Aorta (tissue), 5 donors: Measurements from ENCODE around the gene NFS1. TPM values are rescaled to one million over a fixed set of nuclear protein-coding genes. Genes with fewer than 3 reads are reported as not detected.
A peak's percentile ranks its signal among the peaks of the same experiment; 100 is the strongest.

Experiments used
- ATAC-seq: fragments of 200-7000 bp; cut with Tn5 transposase; one replicate; pipeline ENCODE4 v1.9.1; 2022; ENCODE audit warnings: moderate library complexity; ENCODE audit not compliant: low FRiP score
- DNase-seq, 2 donors: peaks; one replicate each; pipeline ENCODE4 v3.0.0-alpha.2; 2020
- H3K27ac ChIP-seq, 2 donors: one replicate each; pipeline ENCODE4 v1.5.1; 2013; ENCODE audit warnings: low read length in 2 of 2, mild to moderate bottlenecking in 2 of 2, moderate library complexity in 2 of 2, control low read depth in 1 of 2, inconsistent platforms in 1 of 2, low read depth in 1 of 2
- H3K27me3 ChIP-seq, 2 donors: one replicate each; pipeline ENCODE4 v1.6.1; 2013; ENCODE audit warnings: control low read depth in 1 of 2, low read length in 1 of 2, mild to moderate bottlenecking in 1 of 2, moderate library complexity in 1 of 2; ENCODE audit not compliant: insufficient read depth in 2 of 2, control insufficient read depth in 1 of 2
- H3K36me3 ChIP-seq, 2 donors: one replicate each; pipeline ENCODE4 v1.6.1; 2013; ENCODE audit warnings: control low read depth in 1 of 2, low read length in 1 of 2, mild to moderate bottlenecking in 1 of 2; ENCODE audit not compliant: insufficient read depth in 2 of 2, control insufficient read depth in 1 of 2
- H3K4me1 ChIP-seq, 2 donors: one replicate each; pipeline ENCODE4 v1.6.1; 2013; ENCODE audit warnings: low read length in 2 of 2, control low read depth in 1 of 2, mild to moderate bottlenecking in 1 of 2, moderate library complexity in 1 of 2; ENCODE audit not compliant: insufficient read depth in 2 of 2, control insufficient read depth in 1 of 2
- H3K4me3 ChIP-seq, 2 donors: one replicate each; pipeline ENCODE4 v1.5.1; 2013; ENCODE audit warnings: low read length in 2 of 2, control low read depth in 1 of 2, mild to moderate bottlenecking in 1 of 2
- H3K9me3 ChIP-seq: one replicate; pipeline ENCODE4 v1.6.1; 2013; ENCODE audit warnings: mild to moderate bottlenecking, low read length; ENCODE audit not compliant: control insufficient read depth
- WGBS, 2 donors: extraction: QIAGEN DNeasy Blood & Tissue Kit; methylation state at CpG; one replicate each; pipeline ENCODE4 v1.1.7; 2013; 5-methylcytosine and 5-hydroxymethylcytosine counted together
- intact Hi-C, 2 donors: fragments of 100-400 bp; cut with DNase I; formaldehyde crosslinking; loops; one replicate each; pipeline versions ENCODE4 v1.14.2 to v1.15.0; 2022
- polyA plus RNA-seq, 2 donors: library from polyadenylated mRNA; stranded (reverse); fragments of 200-250 nt; gene quantifications; one replicate each; pipeline ENCODE4 v1.2.3, GENCODE V29; 2013
- total RNA-seq, 2 donors: library from RNA; stranded (reverse); fragmentation: NEBNext Ultra II Directional; extraction: Animal tissue kit (Norgen Biotek cat#: 25700); gene quantifications; one replicate each; pipeline ENCODE4 v1.2.1, GENCODE V29; 2021
- donor health status: healthy with polysubstance abuse.
- donor health status: Bipolar disorder and iron deficiency.
- donor health status: DM: no; HTN: no; CAD: no.
- donor health status: DM: no; HTN: no; CAD: no.
- donor health status: DM: yes; HTN: yes; CAD: no.

Gene NFS1
- total and polyA plus RNA-seq, 4 donors = 10.3 to 28.0 (median 17.3) TPM

GRCh38 chr20:35621560-35621946 lies 77.6 kb downstream of the NFS1 start:
- DNase-seq (no peak), ATAC-seq (no peak)
- H3K4me1 ChIP-seq = no peaks in the 10 kb centered on the region
- H3K27ac ChIP-seq = no peak overlapping the region
- H3K9me3 ChIP-seq = no peaks in the 10 kb centered on the region
- intact Hi-C loops = no loop called here
- no peaks in the 10 kb centered on the region for H3K27me3 ChIP-seq
- WGBS, 2 donors = 85 to 89% methylated on average over 2 of the region's 2 CpGs
- H3K4me3 ChIP-seq = no peak overlapping the region
- H3K36me3 ChIP-seq = peaks cover 0 to 4% of the 10 kb centered on the region in 2 donors

GRCh38 chr20:35620818-35621559 lies 78.2 kb downstream of the NFS1 start:
- no peaks in the 10 kb centered on the region for H3K4me1 ChIP-seq
- DNase-seq (no peak), ATAC-seq (no peak)
- H3K4me3 ChIP-seq = no peak overlapping the region
- WGBS, 2 donors = 89 to 91% methylated on average over 11 of the region's 11 CpGs
- intact Hi-C loops = no loop called here
- no peak overlapping the region for H3K27ac ChIP-seq
- peaks cover 0 to under 1% of the 10 kb centered on the region in 2 donors for H3K36me3 ChIP-seq
- H3K9me3 ChIP-seq = no peaks in the 10 kb centered on the region
- no peaks in the 10 kb centered on the region for H3K27me3 ChIP-seq

DNA sequence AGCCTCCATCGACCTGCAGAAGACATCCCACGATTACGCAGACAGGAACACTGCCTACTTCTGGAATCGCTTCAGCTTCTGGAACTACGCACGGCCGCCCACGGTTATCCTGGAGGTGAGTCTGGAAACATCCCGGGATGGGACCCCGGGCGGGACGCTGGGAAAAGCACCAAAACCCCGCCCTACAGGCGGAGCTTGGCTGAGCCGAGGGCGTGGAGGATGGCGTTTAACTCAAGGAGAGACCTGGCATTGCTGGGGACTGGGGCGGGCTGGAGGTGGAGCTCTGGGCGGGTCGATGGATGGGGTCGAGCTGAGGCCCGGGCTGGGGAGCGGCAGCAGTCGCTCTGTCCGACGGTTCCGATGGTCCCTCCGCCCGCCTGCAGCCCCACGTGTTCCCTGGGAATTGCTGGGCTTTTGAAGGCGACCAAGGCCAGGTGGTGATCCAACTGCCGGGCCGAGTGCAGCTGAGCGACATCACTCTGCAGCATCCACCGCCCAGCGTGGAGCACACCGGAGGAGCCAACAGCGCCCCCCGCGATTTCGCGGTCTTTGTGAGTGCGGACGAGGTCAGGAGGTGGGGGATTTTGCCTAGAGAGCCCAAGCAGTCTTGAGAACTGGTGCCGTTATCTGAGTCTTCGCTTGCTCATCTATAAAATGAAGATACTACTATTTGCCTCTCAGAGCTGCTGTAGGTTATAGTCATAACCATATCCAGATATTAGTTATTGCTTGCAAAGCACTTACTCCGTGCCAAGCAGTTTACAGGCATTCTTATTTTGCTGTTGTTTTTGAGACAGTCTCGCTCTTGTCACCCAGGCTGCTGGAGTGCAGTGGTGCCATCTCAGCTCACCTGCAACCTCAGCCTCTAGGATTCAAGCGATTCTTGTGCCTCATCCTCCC lies 79.7 kb downstream of the NFS1 start:
- no peak overlapping the region for H3K27ac ChIP-seq
- peak; percentile 85 to 92 for DNase-seq
- ATAC-seq = peak; percentile 51
- 7% methylated on average over 49 of the region's 49 CpGs for WGBS, 2 donors
- H3K27me3 ChIP-seq = no peaks in the 10 kb centered on the region
- no peaks in the 10 kb centered on the region for H3K9me3 ChIP-seq
- H3K4me1 ChIP-seq = no peaks in the 10 kb centered on the region
- no peaks in the 10 kb centered on the region for H3K36me3 ChIP-seq
- intact Hi-C loops = loop anchor here in 1 of 2 donors (5.0 kb wide), 1 partner anchor 43 kb away; the partner anchor contains the start of genes CPNE1 and RBM12
- peak overlapping the region; percentile 10 to 50 for H3K4me3 ChIP-seq

DNA sequence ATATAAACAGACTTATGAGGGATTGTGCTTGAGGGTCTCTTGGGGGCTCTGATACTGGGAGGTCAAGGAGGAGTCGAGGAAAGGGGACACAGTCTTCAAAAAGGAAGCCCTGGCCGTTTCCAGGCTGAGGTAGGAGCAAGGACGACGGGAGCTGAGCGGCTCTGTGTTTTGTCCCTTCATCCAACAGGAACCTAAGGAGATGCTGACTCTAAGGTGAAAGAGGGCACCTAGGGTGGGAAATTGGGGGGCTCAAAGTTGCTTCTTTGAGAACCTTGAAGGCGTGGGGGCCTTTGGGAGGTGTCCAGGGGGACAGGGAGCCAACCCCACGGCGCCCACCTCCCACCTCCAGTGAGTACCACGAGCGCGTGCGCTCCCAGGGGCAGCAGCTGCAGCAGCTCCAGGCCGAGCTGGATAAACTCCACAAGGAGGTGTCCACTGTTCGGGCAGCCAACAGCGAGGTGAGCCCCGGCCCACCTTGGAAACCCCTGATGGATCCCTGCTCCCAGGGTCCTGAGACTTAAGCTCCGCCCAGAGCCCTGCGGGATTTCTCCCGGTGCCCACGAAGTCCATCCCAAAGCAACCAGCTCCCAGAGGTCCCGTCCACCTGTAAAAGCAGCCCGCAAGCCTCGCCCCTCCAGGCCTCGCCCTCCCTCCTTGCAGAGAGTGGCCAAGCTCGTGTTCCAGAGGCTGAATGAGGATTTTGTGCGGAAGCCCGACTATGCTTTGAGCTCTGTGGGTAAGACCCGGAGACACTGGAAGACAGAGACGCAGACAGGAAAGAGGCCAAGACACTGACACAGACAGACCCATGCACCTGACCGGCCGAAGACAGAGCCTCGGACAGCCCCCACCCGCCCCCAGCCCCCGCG lies 80.7 kb downstream of the NFS1 start:
- H3K4me1 ChIP-seq = no peaks in the 10 kb centered on the region
- ATAC-seq (no peak), DNase-seq (peak in 1 of 2 donors; percentile 79)
- 2% methylated on average over 35 of the region's 35 CpGs for WGBS, 2 donors
- no peaks in the 10 kb centered on the region for H3K27me3 ChIP-seq
- intact Hi-C loops = loop anchor here in 1 of 2 donors (5.0 kb wide), 1 partner anchor 44 kb away; the partner anchor contains the start of genes CPNE1 and RBM12
- peak overlapping the region; percentile 10 to 50 for H3K4me3 ChIP-seq
- H3K9me3 ChIP-seq = no peaks in the 10 kb centered on the region
- no peaks in the 10 kb centered on the region for H3K36me3 ChIP-seq
- H3K27ac ChIP-seq = no peak overlapping the region

Other genes starting within 250 kb of the NFS1 start
- gene CEP250, start 243.8 kb downstream of the NFS1 start, total RNA-seq = 10 to 100 TPM; 21.9 to 32.5 TPM
- 10 to 100 TPM; 16.2 to 17.9 TPM for gene CEP250, start 243.8 kb downstream of the NFS1 start, polyA plus RNA-seq
- not detected for gene C20orf173, start 169.7 kb downstream of the NFS1 start, total RNA-seq
- gene C20orf173, start 169.7 kb downstream of the NFS1 start, polyA plus RNA-seq = not detected
- gene ERGIC3, start 157.3 kb downstream of the NFS1 start, total RNA-seq = 100 to 1,000 TPM; 140 to 166 TPM
- 100 to 1,000 TPM; 178 to 254 TPM for gene ERGIC3, start 157.3 kb downstream of the NFS1 start, polyA plus RNA-seq
- gene SPAG4, start 83.5 kb downstream of the NFS1 start, total RNA-seq = 1 to 10 TPM; 3.3 to 6.0 TPM
- 1 to 10 TPM; 3.5 to 3.8 TPM for gene SPAG4, start 83.5 kb downstream of the NFS1 start, polyA plus RNA-seq
- 100 to 1,000 TPM; 176 to 204 TPM for gene CPNE1, start 34.5 kb downstream of the NFS1 start, total RNA-seq
- 100 to 1,000 TPM in 1 of 2 donors, 10 to 100 TPM in 1; 79.0 to 265 TPM for gene CPNE1, start 34.5 kb downstream of the NFS1 start, polyA plus RNA-seq
- 10 to 100 TPM; 73.3 to 79.3 TPM for gene RBM12, start 34.5 kb downstream of the NFS1 start, total RNA-seq
- gene RBM12, start 34.5 kb downstream of the NFS1 start, polyA plus RNA-seq = 10 to 100 TPM in 1 of 2 donors, 1 to 10 TPM in 1; 8.5 to 15.5 TPM
- gene ROMO1, start 53 bp upstream of the NFS1 start, total RNA-seq = 100 to 1,000 TPM in 1 of 2 donors, 10 to 100 TPM in 1; 78.5 to 102 TPM
- gene ROMO1, start 53 bp upstream of the NFS1 start, polyA plus RNA-seq = 100 to 1,000 TPM; 403 to 629 TPM
- gene RBM39, start 42.9 kb upstream of the NFS1 start, total RNA-seq = 100 to 1,000 TPM; 293 to 383 TPM
- gene RBM39, start 42.9 kb upstream of the NFS1 start, polyA plus RNA-seq = 100 to 1,000 TPM in 1 of 2 donors, 10 to 100 TPM in 1; 65.6 to 352 TPM
- gene PHF20, start 72.7 kb upstream of the NFS1 start, total RNA-seq = 10 to 100 TPM; 48.7 to 64.4 TPM
- gene PHF20, start 72.7 kb upstream of the NFS1 start, polyA plus RNA-seq = 10 to 100 TPM; 17.1 to 32.9 TPM